Ectodermal cell (in vitro differentiated cells): ENCODE results near the gene EVI5.

Experiments
- H3K27ac ChIP-seq: 2 replicates; pipeline ENCODE4 v1.7.0; 2013; ENCODE audit warnings: mild to moderate bottlenecking, low read depth, low read length; ENCODE audit not compliant: insufficient read depth, poor library complexity, severe bottlenecking
- H3K27me3 ChIP-seq: 2 replicates; pipeline ENCODE4 v1.7.0; 2013; ENCODE audit warnings: mild to moderate bottlenecking, low read length; ENCODE audit not compliant: insufficient read depth, control insufficient read depth, poor library complexity, severe bottlenecking
- H3K36me3 ChIP-seq: one replicate; pipeline ENCODE4 v1.7.0; 2013; ENCODE audit warnings: low read length; ENCODE audit not compliant: control insufficient read depth, insufficient read depth
- H3K4me1 ChIP-seq: one replicate; pipeline ENCODE4 v1.7.0; 2013; ENCODE audit warnings: low read length; ENCODE audit not compliant: control insufficient read depth, insufficient read depth
- H3K4me3 ChIP-seq: 2 replicates; pipeline ENCODE4 v1.7.0; 2013; ENCODE audit warnings: low read depth, low read length, control low read depth; ENCODE audit not compliant: insufficient read depth
- H3K9me3 ChIP-seq: 2 replicates; pipeline ENCODE4 v1.7.0; 2013; ENCODE audit warnings: mild to moderate bottlenecking, low read length, moderate library complexity; ENCODE audit not compliant: control insufficient read depth
- WGBS, 2 experiments: methylation state at CpG; one replicate each; pipeline ENCODE4 v1.1.7; 2013; ENCODE audit warnings: missing lambda C conversion rate in 2 of 2; 5-methylcytosine and 5-hydroxymethylcytosine counted together

Gene EVI5

GRCh38 chr1:92817986-92818764, 33.3 kb upstream of the EVI5 start:
- Histone ChIP-seq H3K4me3 (no peak overlapping the region), H3K36me3 (no peaks in the 10 kb centered on the region), H3K27me3 (no peaks in the 10 kb centered on the region), H3K9me3 (no peaks in the 10 kb centered on the region), H3K4me1 (no peaks in the 10 kb centered on the region), H3K27ac (no peak overlapping the region)
- WGBS, 2 experiments: 90 to 93% methylated on average over 3 of the region's 3 CpGs

- Histone ChIP-seq H3K4me3 (no peak overlapping the region), H3K27ac (no peak overlapping the region), H3K27me3 (no peaks in the 10 kb centered on the region), H3K36me3 (no peaks in the 10 kb centered on the region), H3K9me3 (no peaks in the 10 kb centered on the region), H3K4me1 (no peaks in the 10 kb centered on the region)
- WGBS, 2 experiments: 92 to 93% methylated on average over 1 of the region's 1 CpG
These were observed 32.3 kb upstream of the EVI5 start for GRCh38 chr1:92817137-92817697.

- H3K4me1 ChIP-seq: no peaks in the 10 kb centered on the region
- WGBS, 2 experiments: 77 to 82% methylated on average over 2 of the region's 2 CpGs
- no peak overlapping the region for H3K27ac ChIP-seq
- no peak overlapping the region for H3K4me3 ChIP-seq
- H3K27me3 ChIP-seq: no peaks in the 10 kb centered on the region
- no peaks in the 10 kb centered on the region for H3K36me3 ChIP-seq
- no peaks in the 10 kb centered on the region for H3K9me3 ChIP-seq
These were observed 31.8 kb upstream of the EVI5 start for GRCh38 chr1:92816732-92817131.

- H3K27me3 ChIP-seq: no peaks in the 10 kb centered on the region
- no peaks in the 10 kb centered on the region for H3K9me3 ChIP-seq
- no peaks in the 10 kb centered on the region for H3K36me3 ChIP-seq
- no peak overlapping the region for H3K27ac ChIP-seq
- H3K4me1 ChIP-seq: no peaks in the 10 kb centered on the region
- no peak overlapping the region for H3K4me3 ChIP-seq
These were observed 23.5 kb upstream of the EVI5 start for GRCh38 chr1:92808381-92808780.

GRCh38 chr1:92805216-92805615, 20.3 kb upstream of the EVI5 start:
- no peak overlapping the region for H3K4me3 ChIP-seq
- 90 to 92% methylated on average over 1 of the region's 1 CpG for WGBS, 2 experiments
- H3K27me3 ChIP-seq: no peaks in the 10 kb centered on the region
- no peaks in the 10 kb centered on the region for H3K36me3 ChIP-seq
- no peak overlapping the region for H3K27ac ChIP-seq
- no peaks in the 10 kb centered on the region for H3K9me3 ChIP-seq
- H3K4me1 ChIP-seq: no peaks in the 10 kb centered on the region

DNA sequence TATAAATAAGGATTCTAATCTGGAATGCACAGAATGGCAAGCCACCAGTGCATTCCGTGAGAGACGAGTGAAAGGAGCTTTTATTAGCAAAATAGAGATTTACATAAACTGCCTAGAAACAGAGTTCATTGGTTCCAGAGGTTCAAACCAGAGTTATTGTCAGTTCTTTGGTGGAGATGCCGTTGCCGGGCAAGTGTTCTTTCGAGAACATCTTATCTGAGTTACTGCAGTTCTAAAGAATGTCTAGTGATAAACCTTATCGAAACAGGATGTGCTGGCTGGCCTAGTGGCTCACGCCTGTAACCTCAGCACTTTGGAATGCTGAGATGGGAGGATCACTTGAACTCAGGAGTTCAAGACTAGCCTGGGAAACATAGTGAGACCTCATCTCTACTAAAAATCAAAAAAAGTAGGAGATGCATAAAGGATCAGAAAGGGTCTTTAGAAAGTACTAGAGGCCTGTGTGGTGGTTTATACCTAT, 19.9 kb upstream of the EVI5 start:
- Histone ChIP-seq H3K4me1 (no peaks in the 10 kb centered on the region), H3K27ac (no peak overlapping the region), H3K27me3 (no peaks in the 10 kb centered on the region), H3K4me3 (no peak overlapping the region), H3K36me3 (no peaks in the 10 kb centered on the region), H3K9me3 (no peaks in the 10 kb centered on the region)
- WGBS, 2 experiments: 88% methylated on average over 7 of the region's 7 CpGs

- 92 to 94% methylated on average over 6 of the region's 7 CpGs for WGBS, 2 experiments
- Histone ChIP-seq H3K9me3 (no peaks in the 10 kb centered on the region), H3K4me1 (no peaks in the 10 kb centered on the region), H3K27me3 (no peaks in the 10 kb centered on the region), H3K36me3 (no peaks in the 10 kb centered on the region), H3K27ac (no peak overlapping the region), H3K4me3 (no peak overlapping the region)
These were observed 18.4 kb upstream of the EVI5 start for GRCh38 chr1:92803140-92803887.

DNA sequence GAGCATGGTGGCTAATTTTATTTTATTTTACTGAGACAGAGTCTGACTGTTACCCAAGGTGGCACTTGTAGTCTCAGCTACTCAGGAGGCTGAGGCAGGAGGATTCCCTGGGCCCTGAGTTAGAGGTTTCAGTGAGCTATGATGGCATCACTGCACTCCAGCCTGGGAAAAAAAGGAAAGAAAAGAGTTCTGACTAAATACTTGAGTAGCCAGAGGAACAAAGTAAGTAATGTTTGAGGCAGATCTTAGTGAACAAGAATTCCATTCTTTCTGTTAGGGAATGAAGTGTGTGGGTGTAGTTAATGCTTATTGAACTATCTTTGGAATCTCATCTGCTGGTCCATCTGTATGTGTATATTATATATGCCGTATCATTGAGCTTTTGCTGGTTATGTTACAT, 13.1 kb upstream of the EVI5 start:
- no peaks in the 10 kb centered on the region for H3K4me1 ChIP-seq
- no peaks in the 10 kb centered on the region for H3K27me3 ChIP-seq
- no peaks in the 10 kb centered on the region for H3K9me3 ChIP-seq
- 100% methylated on average over 1 of the region's 1 CpG for WGBS, 2 experiments
- H3K27ac ChIP-seq: no peak overlapping the region
- H3K4me3 ChIP-seq: no peak overlapping the region
- H3K36me3 ChIP-seq: no peaks in the 10 kb centered on the region

GRCh38 chr1:92797297-92797696, 12.4 kb upstream of the EVI5 start:
- Histone ChIP-seq H3K4me3 (no peak overlapping the region), H3K4me1 (no peaks in the 10 kb centered on the region), H3K9me3 (no peaks in the 10 kb centered on the region), H3K27ac (no peak overlapping the region), H3K36me3 (no peaks in the 10 kb centered on the region), H3K27me3 (no peaks in the 10 kb centered on the region)

GRCh38 chr1:92795166-92795565, 10.3 kb upstream of the EVI5 start:
- no peaks in the 10 kb centered on the region for H3K27me3 ChIP-seq
- H3K27ac ChIP-seq: no peak overlapping the region
- H3K36me3 ChIP-seq: no peaks in the 10 kb centered on the region
- H3K9me3 ChIP-seq: no peaks in the 10 kb centered on the region
- peaks cover 5% of the 10 kb centered on the region for H3K4me1 ChIP-seq
- 96% methylated on average over 3 to 4 of the region's 4 CpGs for WGBS, 2 experiments
- no peak overlapping the region for H3K4me3 ChIP-seq
